ENCODE results near the gene SELENOO.

Gene SELENOO

DNA sequence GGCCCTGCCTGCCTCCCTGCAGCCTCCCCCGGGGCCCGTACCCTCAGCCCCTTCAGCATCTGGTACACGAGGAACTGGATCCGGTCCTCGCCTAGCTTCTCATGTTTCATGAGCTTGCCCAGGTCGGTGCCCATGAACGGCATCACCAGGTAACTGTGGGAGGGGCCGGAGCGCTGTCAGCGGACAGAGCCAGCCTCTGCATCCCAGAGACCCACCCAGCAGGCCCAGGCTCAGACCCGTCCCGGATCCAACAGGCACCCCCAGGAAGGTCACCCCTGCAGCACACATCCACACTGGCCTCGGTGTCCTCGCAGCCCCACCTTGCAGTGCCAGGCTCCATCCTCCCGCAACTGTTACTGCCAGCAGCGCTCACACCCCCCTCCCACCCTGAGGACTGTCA, 56.2 kb downstream of the SELENOO start:
- no peak for DNase-seq

DNA sequence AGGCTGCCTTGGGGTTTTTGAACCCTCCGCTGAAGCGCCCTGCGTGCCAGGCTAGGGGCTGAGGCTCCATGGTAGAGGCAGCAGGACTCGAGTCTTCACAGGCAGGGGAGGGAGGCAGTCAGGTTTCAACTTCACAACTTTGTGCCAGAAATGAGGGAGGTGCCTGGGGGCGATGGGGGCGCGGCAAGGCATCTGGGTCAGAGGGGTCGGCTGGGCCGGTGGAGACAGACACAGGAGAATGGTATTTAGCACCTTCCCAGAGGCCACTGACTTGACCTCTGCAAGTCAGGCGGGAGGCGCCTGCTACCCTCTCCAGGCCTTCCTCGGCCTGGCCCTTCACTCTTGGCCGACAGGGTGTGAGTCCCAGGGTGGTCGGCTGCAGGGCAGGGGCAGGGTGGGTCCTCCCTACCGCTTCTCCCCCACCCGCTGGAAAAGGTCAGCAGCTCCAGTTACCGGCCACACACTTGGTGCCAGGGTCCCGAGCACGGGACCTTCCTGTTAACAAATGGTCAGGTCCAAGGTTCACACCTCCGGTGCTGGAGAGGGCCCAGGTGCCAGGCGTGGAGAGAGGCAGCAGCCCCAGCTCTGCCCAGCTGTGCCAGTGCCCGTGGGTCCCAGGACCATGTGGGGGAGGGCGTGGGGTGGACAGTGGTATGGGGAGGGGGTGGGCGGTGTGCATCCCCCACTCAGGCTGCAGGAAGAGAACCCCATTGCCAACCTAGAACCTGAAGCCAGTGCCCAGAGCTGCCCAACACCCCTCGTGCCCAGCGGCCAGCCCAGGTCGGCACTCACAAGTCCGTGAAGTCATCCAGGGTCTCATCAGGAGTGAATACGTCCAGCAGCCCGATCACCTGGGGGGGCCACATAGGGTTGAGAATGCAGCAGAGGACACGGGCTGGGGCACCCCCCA, 56.9 kb downstream of the SELENOO start:
- no peak for DNase-seq

DNA sequence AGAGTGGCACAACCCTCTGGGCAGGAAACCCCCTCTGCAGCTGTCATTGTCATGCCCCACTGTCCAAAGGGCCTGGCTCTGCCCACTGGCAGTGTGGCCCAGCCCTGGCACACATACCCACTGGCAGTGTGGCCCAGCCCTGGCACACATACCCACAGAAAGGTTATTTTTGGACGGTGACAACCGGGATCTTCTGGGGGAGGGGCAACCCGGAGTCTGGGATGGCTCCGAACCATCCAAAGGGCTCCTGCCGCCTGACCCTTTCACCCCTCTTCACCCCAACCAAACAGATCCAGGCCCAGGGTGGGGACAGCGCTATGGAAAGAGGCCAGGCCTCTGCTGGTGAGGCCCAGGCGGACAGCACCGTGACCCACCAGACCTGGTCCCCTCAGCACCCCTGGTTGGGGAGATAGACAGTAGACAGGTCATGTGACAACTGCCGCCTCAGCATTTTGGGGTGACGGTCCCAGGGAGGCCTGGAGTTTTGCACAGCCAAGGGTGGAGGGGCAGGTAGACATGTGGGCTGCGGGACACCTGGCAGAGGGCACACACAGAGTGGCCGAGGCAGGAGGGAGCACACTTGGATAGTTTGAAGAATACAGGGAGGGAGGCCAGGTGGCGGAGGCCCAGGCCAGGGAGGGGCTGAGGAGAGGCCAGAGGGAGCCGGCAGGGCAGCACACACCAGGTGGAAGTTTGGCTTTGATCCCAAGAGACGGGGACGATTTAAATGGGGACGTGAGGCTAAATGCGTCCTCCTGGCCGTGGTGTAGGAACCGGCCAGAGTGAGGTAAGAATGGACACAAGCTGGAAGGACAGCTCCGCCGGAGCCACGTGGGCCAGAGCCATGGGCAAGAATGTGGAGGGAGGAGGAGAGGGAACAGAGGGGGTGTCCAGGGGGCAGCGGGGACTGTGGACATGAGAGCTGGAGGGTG, 57.8 kb downstream of the SELENOO start:
- no peak for DNase-seq

DNA sequence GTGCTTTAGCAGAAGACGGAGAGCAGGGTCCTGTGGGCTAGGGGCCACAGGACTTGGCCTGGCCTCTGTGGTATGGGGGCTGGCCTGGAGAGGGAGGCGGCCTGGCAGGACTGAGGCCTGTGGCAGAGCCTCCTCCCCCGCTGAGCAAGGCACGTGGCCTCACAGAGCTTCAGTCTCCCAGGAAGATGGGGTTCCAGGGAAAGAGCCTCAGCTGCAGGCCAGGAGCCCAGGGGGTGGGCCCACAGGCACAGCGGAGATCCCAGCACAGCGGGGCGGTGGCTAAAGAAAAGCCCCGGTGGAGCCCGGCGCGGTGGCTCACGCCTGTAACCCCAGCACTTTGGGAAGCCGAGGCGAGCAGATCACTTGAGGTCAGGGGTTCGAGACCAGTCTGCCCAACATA, 58.5 kb downstream of the SELENOO start:
- DNase-seq, result no peak

DNA sequence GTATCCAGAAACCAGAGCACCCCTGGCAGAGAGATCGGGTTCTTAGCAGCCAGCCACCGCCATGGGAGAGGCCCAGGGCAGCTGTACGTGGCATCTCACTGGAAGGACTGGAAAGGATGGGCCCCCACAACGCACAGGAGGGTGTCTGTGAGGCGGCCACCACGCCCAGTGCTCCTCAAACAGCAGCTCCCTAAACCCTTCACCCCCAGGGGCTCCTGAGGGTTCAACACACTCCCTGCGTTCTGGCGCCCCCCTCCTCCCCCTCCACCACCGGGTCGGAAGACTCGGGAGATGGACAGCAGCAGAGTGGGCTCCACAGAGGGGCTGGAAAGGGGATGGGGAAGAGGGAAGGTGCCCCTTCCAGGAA, 59.6 kb downstream of the SELENOO start:
- no peak for DNase-seq

DNA sequence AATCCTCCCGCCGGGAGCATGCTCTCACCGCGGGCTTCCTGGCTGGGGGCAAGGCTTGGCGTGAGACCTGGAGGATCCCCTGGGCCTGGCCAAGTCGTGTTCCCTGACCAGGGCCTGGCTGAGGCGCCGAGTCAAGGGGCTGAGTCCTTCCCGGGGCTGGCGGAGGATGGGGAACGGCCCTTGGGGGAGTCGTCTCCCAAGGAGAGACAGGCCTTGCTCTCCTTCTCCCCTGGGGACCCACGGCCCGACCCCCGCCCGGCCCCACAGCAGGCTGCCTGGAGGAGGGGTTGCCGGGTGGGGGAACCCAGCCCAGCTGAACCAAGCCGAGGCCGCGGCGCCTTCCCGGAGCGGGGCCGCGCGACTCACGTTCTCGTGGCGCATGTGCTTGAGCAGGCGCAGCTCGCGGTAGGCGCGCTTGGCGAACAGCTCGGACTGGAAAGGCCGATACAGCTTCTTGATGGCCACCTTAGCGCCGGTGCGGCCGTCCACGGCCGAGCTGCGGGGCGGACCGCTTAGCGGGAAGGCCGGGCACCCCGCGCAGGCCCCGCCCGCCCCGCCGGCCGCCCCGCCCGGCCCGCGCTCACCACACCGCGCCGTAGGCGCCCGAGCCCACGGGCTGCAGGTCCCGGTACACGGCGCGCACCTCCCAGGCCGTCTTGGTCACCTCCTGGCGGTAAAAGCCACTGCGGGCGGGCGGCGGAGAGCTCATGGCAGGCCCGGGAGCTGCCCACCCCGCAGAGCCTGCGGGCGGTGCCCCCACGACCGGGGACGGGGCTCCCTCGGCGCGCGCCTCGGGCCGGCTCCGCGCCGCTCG, 60.2 kb downstream of the SELENOO start:
- no peak for DNase-seq

DNA sequence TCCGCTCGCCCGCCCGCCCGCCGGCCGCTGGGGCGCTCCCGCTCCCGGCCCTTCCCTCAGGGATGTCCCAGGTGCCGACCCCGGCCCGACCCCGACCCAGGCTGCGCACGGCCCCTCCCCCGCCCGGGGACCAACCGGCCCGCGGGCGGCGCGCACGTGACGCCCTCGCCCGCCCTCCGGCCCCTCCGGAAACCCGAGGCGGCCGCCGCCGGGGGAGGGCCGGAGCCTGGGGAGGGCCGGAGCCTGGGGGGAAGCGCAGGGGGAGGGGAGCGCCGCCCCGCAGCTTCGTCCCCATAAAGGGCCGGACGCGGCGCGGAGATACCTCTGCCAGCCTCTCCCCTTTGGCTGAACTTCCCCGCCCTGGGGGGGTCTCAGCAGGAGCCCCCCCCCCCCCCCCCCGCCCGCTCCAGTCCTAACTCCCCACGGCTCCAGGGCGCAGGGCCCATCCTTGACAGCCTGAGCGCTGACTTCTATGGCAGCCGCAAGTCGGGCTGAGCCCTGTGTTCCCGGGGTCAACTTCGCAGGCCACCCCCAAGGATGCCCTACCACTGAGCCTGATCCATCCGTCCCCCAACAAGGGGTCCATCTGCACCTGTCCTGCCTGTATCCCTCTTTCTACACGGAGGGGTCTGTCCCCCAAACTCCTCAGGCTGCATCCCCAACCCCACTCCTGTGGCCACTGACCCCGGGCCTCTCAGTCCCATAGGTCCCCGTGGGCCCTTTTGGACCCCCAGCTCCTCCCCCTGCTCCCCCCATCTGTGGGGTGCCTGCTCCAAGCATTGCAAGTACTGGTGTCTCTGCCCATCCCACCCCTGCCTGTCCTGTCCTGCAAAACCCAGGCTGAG, 61.0 kb downstream of the SELENOO start, which contains the start of gene MAPK12:
MAPK12 (minus strand) TSS at position 69 of the 845 bp plus-strand sequence. CDS start 174 bp downstream, outside the sequence.
- no peak for DNase-seq

DNA sequence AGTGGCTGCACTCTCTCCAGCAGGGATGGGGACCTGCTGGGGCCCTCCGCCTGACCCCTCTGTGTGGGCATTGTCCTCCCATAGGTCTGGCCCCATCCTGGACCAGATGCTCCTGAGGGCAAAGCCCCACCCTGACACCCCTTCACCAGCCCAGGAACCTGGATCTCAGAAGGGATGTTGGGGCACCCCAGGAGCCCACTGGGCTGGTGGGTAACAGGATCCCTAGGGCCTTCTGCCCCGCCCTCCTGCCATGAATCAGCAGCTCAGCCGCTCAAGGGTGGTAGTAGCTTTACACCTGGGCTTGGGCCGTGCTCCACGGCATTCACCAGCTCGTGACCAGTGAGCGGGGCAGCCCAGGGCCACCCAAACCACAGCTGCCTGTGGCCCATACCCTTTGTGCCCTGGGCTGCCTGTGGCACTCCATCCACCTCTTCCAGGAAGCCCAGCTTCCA, 61.7 kb downstream of the SELENOO start:
- DNase-seq, result no peak

DNA sequence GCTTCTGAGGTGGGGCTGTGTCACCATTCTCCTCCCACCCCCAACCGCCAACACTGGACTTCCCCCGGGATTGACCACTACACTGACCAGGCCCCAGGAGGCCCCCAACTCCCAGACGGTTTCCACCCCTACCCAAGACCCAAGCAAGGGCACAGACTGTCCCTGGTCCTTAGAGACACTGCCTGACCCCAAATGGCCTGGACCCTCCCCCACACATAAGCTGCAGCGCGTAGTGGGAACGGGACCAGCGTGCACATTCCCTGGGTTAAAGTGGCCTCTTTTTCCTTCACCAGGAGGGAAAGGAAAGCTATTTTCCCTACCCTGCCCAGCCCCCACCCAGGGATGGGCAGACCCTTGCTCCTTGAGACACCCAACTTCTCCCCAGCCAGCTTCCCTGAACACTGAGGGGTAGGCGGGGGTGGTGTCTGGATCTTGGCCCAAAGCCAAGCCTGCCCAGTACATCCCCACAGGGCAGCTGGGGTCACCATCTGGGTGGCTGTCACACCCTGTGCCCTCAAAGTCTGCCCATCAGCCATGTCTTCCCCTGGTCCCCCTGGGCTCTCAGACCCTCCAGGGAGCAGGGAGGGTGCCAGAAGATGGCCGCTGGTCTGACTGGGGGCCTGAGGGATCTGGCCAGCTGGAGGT, 62.3 kb downstream of the SELENOO start:
- DNase-seq, result no peak

DNA sequence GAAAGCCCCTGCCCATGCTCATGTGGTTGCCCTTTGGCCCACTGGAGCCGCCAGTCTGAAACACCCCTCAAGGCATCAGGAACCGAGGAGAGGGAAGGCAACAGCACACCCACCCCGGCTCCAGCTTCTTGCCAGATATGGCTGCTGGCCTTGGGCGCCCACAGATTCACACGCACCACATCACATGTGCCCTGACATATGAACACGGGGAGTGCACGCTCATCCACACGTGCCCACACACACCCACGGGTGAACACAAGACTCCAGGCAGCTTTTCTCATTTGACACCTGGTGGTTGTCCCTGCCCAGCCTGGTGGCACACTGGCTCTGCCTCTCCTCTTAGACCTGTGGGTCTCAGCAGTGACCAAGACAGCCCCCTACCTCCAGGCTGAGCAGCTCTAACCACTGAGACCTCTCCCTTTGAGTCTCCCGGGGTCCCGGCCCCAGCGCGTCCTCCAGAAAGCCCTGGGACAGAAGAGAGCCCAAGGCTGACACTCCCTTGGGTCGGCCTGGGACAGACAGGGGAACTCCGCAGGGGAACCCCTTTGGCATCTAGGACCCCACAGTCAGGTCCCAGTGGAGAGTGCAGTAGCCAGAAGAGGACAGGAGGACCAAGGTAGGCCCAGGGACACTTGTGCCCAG, 63.4 kb downstream of the SELENOO start:
- DNase-seq, result no peak

DNA sequence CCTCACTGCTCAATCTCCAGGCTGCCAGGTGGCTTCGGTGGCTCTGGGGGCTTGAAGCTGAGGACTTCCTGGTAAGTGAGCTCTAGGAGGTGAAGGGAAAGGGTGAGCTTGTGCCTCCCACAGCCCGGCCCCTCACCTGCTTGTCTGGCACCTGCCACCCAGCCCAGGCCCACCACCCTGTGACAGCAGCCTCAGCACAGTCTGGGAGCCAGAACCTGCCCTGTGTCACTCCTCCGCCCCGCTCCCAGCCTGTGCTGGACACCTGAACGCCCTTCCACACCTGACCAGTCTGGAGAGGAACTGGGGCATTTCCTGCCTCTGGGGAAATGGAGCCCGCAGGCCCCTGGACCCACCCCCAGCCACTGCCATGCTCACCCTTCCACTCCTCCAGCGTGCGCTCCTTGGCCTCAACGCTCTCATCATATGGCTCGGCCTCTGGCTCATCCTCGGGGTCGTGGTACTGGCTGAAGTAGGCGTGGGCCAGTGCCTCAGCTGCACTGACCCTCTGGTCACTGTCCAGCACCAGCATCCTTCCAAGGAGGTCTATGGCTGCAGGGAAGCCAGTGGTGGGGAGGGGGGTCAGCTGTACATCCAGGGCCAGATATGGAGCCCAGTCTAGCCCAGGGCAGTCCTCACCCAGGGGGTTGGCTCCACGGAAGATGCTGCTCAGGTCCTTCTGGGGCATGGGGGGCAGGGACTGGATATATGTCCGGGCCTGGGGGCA, 64.3 kb downstream of the SELENOO start:
- DNase-seq, result no peak

DNA sequence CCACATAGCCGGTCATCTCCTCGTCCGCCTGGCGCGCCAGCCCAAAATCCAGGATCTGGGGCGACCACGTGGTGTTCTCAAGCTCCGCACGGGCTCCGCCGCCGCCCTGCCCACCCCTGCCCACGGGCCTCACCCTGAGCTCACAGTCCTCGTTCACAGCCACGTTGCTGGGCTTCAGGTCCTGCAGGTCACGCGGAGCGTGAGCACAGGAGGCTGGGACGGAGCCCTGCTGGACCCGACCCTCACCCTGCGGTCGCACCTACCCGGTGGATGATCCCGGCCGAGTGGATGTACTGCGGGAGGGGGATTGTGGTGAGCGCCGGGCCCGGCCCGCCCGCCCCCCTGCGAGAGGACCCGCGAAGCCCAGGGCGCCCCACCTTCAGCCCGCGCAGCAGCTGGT, 66.2 kb downstream of the SELENOO start:
- no peak for DNase-seq

Measured in T1000 (cell line).